OCI-LY1 (cell line): Measurements from ENCODE around the gene BHMT2.

ENCODE experiments used
- CTCF ChIP-seq: fragments of 200-600 bp; sonication (generic), shearing (Covaris generic); IDR thresholded peaks from 2 replicates; pipeline ENCODE4 v1.5.1; 2017; ENCODE audit warnings: mild to moderate bottlenecking, antibody characterized with exemption, low read length, moderate library complexity, mixed read lengths
- EZH2 ChIP-seq: fragments of 200-600 bp; sonication (generic), shearing (Covaris generic); IDR thresholded peaks from 2 replicates; pipeline ENCODE4 v1.8.0; 2017; ENCODE audit warnings: borderline replicate concordance, mixed run types, mild to moderate bottlenecking, antibody characterized with exemption, low read length, moderate library complexity, mixed read lengths

- peak; percentile 96 for TF ChIP-seq CTCF
- no peak for TF ChIP-seq EZH2
Measured at GRCh38 chr5:79025054-79025472, 44.5 kb upstream of the BHMT2 start.
